ENCODE measurements around the gene RAC3.

Gene RAC3

DNA sequence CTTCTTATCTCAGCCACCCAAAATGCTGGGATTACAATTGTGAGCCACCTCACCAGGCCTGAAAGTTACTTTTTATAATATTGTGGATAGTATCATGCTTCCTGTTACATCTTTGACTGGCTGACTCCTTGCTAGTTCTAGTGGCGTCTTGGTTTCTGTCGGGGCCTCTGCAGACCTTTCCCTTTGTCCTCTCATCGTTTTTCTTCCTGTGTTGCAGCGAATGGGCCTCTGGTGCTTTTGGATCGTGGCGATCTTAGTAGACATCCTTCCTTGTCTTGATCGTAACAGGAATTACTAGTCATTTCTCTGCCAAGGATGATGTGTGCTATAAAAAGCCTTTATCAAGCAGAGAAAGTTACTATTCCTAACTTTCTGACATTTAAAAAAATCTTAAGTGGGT lies 33.3 kb upstream of the RAC3 start:
- peaks cover 31% of the 10 kb centered on the region for H3K36me3 ChIP-seq
- no peak for DNase-seq
- no peaks in the 10 kb centered on the region for H3K27me3 ChIP-seq (ENCODE audit: insufficient read depth, low read depth, severe bottlenecking)
- H3K27ac ChIP-seq, result no peak overlapping the region
- H3K4me3 ChIP-seq (ENCODE audit: low read depth, low read length), result no peak overlapping the region
- TF ChIP-seq, protein P1, sequence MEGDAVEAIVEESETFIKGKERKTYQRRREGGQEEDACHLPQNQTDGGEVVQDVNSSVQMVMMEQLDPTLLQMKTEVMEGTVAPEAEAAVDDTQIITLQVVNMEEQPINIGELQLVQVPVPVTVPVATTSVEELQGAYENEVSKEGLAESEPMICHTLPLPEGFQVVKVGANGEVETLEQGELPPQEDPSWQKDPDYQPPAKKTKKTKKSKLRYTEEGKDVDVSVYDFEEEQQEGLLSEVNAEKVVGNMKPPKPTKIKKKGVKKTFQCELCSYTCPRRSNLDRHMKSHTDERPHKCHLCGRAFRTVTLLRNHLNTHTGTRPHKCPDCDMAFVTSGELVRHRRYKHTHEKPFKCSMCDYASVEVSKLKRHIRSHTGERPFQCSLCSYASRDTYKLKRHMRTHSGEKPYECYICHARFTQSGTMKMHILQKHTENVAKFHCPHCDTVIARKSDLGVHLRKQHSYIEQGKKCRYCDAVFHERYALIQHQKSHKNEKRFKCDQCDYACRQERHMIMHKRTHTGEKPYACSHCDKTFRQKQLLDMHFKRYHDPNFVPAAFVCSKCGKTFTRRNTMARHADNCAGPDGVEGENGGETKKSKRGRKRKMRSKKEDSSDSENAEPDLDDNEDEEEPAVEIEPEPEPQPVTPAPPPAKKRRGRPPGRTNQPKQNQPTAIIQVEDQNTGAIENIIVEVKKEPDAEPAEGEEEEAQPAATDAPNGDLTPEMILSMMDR (IDR thresholded peaks at IDR 0.05; ENCODE audit: low read depth, low read length), result no peak
- no peaks in the 10 kb centered on the region for H3K9me3 ChIP-seq (ENCODE audit: severe bottlenecking)

DNA sequence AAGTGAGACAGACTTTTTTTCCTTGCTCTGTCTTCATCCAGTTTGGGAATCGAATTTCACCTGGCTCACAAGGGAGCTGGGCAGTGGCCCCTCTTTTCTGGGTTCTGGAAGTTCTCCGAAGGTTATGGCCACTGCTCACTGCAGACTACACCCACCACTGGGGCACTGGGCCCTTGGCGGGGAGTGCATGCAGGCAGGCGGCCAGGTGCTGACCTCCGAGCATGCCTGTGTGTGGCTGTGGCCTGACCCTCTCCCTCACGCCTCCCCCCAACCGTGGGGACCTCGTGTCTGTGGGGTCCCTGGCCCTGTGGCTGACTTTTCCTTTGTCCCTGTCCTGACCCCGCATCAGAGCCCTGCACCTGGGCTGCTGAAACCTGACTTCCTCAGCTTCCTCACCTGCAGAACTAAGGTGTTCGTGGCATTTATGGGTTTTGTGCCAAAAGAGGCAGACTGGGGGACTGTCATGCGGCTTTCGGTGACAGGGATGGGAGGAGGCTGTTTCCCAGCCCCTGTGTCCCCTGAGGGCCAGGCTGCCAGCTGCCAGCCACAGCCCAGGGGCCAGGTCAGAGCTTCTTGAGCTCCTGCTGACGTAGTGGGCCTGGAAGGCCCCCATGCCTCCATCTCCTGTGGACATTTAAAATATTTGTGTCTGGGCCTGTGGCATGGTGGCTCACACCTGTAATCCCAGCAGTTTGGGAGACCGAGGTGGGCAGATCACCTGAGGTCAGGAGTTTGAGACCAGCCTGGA lies 32.6 kb upstream of the RAC3 start:
- Histone ChIP-seq H3K27me3 (ENCODE audit: insufficient read depth, low read depth, severe bottlenecking) (no peaks in the 10 kb centered on the region), H3K4me3 (ENCODE audit: low read depth, low read length) (no peak overlapping the region), H3K27ac (no peak overlapping the region), H3K36me3 (peaks cover 25% of the 10 kb centered on the region), H3K9me3 (ENCODE audit: severe bottlenecking) (no peaks in the 10 kb centered on the region)
- DNase-seq, result no peak
- TF ChIP-seq, protein P1 (IDR thresholded peaks at IDR 0.05; ENCODE audit: low read depth, low read length), result no peak

DNA sequence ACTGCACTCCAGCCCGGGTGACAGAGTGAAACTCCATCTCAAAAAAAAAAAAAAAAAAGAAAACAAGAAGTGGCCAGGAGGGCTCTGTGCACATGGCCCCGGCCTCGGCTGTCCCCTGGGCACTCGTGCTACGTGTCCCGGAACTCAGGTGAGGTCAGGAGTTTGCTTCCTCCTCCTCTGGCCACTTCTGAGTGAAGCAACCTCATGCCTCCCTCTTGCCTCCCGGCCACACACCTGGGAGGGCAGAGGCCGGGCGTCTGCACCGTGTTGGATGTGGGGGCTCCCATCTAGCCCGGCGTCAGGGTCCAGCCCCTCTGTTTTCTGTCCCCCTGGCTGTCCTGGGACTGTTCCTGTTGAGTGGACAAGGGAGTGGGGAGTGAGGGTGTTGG lies 31.9 kb upstream of the RAC3 start:
- DNase-seq, result no peak
- Histone ChIP-seq H3K4me3 (ENCODE audit: low read depth, low read length) (no peak overlapping the region), H3K36me3 (peaks cover 18% of the 10 kb centered on the region), H3K27me3 (ENCODE audit: insufficient read depth, low read depth, severe bottlenecking) (no peaks in the 10 kb centered on the region), H3K27ac (no peak overlapping the region), H3K9me3 (ENCODE audit: severe bottlenecking) (no peaks in the 10 kb centered on the region)
- TF ChIP-seq, protein P1 (IDR thresholded peaks at IDR 0.05; ENCODE audit: low read depth, low read length), result no peak

DNA sequence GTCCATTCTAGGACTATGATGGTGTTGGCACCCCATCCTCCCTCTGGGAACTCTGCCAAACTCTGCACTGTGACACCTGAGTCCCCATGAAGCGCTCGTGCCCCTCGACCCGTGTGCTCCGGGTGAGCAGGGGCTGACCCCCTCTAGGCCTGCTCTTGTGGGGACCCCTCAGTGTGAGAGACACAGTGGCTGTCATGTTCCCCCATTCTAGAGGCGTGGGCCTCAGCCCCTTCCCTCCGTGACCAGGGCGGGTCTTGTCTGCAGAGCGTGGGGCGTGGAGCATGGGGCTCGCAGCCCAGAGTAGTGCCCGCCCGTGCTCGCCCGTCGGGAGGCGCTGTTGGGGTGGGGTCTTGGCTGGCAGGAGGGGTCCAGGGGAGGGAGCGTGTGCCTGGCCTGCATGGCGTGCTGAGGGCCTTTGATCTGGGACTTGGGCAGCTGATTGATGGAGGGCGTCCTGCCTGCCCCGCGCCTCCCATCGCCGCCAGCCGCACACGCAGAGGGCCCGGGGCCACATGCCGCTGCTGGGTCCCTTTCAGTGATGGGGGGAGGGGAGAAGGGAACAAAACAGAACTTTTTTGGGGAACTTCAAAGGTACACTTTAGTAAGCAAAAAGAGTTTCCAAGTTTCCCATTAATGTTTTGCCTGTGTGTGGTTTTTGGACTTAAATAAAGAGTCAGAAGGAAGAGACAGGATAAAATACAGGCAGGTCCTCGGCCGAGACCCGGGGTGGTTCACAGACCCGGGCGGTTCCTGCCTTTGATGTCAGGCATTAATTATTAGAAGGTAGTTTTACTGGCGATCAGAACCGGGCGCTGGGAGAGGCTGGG lies 31.3 kb upstream of the RAC3 start:
- H3K27me3 ChIP-seq (ENCODE audit: insufficient read depth, low read depth, severe bottlenecking), result no peaks in the 10 kb centered on the region
- DNase-seq, result no peak
- H3K4me3 ChIP-seq (ENCODE audit: low read depth, low read length), result no peak overlapping the region
- TF ChIP-seq, protein P1 (IDR thresholded peaks at IDR 0.05; ENCODE audit: low read depth, low read length), result no peak
- peaks cover 14% of the 10 kb centered on the region for H3K36me3 ChIP-seq
- peak overlapping the region; percentile 60 for H3K27ac ChIP-seq
- no peaks in the 10 kb centered on the region for H3K9me3 ChIP-seq (ENCODE audit: severe bottlenecking)

DNA sequence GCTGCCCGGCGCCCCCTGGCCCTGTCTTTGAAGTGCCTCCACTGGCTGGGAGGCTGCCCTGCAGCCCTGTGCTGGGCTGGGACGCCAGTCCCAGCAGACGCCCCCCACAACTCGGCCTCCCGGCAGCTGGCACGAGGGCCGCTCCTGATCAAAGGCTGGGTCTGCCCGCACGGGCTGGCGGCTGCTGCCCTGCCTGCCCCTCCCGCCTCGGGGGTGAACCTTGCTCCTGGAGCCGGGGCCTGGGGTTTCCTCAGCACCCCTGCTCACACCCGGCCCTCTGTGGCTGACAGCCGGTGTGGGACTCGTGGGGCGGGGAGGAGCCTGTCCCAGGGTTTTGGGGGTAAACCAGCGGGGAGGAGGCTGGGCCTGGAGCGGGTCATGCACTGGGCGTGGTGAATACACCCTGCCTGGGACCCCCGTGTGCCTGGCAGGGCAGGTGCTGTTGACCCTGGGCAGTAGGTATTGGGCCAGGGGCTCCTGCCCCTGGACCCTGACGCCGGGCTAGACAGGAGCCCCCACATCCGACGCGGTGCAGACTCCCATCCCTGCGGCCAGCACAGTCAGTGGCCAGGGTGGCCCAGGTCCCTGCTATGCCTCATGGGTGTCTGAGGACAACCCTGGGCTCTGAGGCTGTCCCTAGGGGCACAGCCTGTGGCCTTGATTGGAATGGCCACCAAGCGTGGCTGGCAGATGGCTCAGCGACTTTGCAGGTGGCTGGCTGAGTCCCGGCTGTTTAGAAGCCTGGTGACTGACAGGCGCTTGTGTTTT lies 30.5 kb upstream of the RAC3 start:
- peak; percentile 81 for DNase-seq
- Histone ChIP-seq H3K4me3 (ENCODE audit: low read depth, low read length) (no peak overlapping the region), H3K36me3 (peaks cover 14% of the 10 kb centered on the region), H3K27ac (peak overlapping the region; percentile 60), H3K27me3 (ENCODE audit: insufficient read depth, low read depth, severe bottlenecking) (no peaks in the 10 kb centered on the region), H3K9me3 (ENCODE audit: severe bottlenecking) (no peaks in the 10 kb centered on the region)
- TF ChIP-seq, protein P1 (IDR thresholded peaks at IDR 0.05; ENCODE audit: low read depth, low read length), result 0 out of 2 replicates have a peak, but pooled peaks have one; percentile 6

Measured in WERI-Rb-1 (cell line).